HCT116 (cell line): Measurements from ENCODE around the gene OR9Q2. TPM values are rescaled to one million over a fixed set of nuclear protein-coding genes. Genes with fewer than 3 reads are reported as not detected.

ENCODE experiments used
- ATAC-seq: fragments of 200-7000 bp; cut with Tn5 transposase; 2 replicates; pipeline ENCODE4 v1.9.1; 2020; ENCODE audit warnings: mild to moderate bottlenecking, moderate library complexity
- BruUV-seq: library from RNA; stranded (reverse); fragments of 400-500 nt; replicated peaks from 2 replicates; lab custom pipeline; 2021; lab: Mats Ljungman, UMichigan
- CTCF ChIA-PET: fragments of 300-600 bp; sonication (Branson Sonifier 250); formaldehyde crosslinking; loops from one replicate; lab custom pipeline; 2021; ENCODE audit warnings: antibody characterized with exemption; lab: Charles Lee
- POLR2A ChIA-PET: fragments of 300-600, 350-600 bp; sonication (Branson Sonifier 250); formaldehyde crosslinking; loops from one replicate; lab custom pipeline; 2021; ENCODE audit warnings: antibody characterized with exemption; lab: Charles Lee
- RAD21 ChIA-PET, 2 experiments: fragments of 300-600 bp; sonication (Branson Sonifier 250); formaldehyde crosslinking; loops; one replicate each; lab custom pipeline; 2023; ENCODE audit warnings: low total read pairs in 2 of 2; ENCODE audit not compliant: uncharacterized antibody in 2 of 2, unreplicated experiment in 2 of 2, low non-redundant PET in 1 of 2; lab: Charles Lee
- DNase-seq: peaks from one replicate; pipeline ENCODE4 v3.0.0-alpha.2; 2010; ENCODE audit warnings: low read depth, low spot score
- H2AFZ ChIP-seq: fragments of 200-600 bp; shearing (Covaris generic), sonication (generic); 2 replicates; pipeline ENCODE4 v1.6.1; 2017; ENCODE audit warnings: low read depth, mixed run types, mixed read lengths, antibody characterized with exemption, low read length; ENCODE audit not compliant: poor library complexity, severe bottlenecking
- H3K27ac ChIP-seq: 2 replicates; pipeline ENCODE4 v1.5.1; 2012; ENCODE audit warnings: low read depth, low read length
- H3K27me3 ChIP-seq: fragments of 200-600 bp; sonication (generic); 2 replicates; pipeline ENCODE4 v1.6.1; 2016; ENCODE audit warnings: mixed run types, low read length, mixed read lengths; ENCODE audit not compliant: insufficient read depth
- H3K36me3 ChIP-seq, 2 experiments: fragments of 200-500 bp in 1 of 2; fragments of 200-600 bp in 1 of 2; sonication (Bioruptor generic) in 1 of 2; sonication (generic) in 1 of 2; 2 replicates each; pipeline versions ENCODE4 v1.5.1 to v1.6.1; 2014 to 2016; ENCODE audit warnings: low read length in 2 of 2, inconsistent platforms in 1 of 2, mixed read lengths in 1 of 2, mixed run types in 1 of 2; ENCODE audit not compliant: insufficient read depth in 2 of 2, control insufficient read depth in 1 of 2
- H3K4me1 ChIP-seq, 2 experiments: fragments of 200-600 bp in 1 of 2; sonication (generic) in 1 of 2; 2 replicates each; pipeline versions ENCODE4 v1.5.1 to v1.6.1; 2012 to 2017; ENCODE audit warnings: low read length in 2 of 2, inconsistent platforms in 1 of 2, mild to moderate bottlenecking in 1 of 2, mixed read lengths in 1 of 2, mixed run types in 1 of 2, moderate library complexity in 1 of 2; ENCODE audit not compliant: insufficient read depth in 2 of 2, control insufficient read depth in 1 of 2
- H3K4me2 ChIP-seq: fragments of 200-600 bp; sonication (generic); 2 replicates; pipeline ENCODE4 v1.6.1; 2017; ENCODE audit warnings: mixed run types, low read length, mixed read lengths
- H3K4me3 ChIP-seq, 2 experiments: fragments of 200-600 bp in 1 of 2; sonication (generic) in 1 of 2; replicated peaks in 1 of 2; 2 replicates each; pipeline ENCODE4 v1.5.1; 2011 to 2016; ENCODE audit warnings: low read length in 2 of 2, control low read depth in 1 of 2, low read depth in 1 of 2, mild to moderate bottlenecking in 1 of 2, mixed read lengths in 1 of 2, mixed run types in 1 of 2
- H3K79me2 ChIP-seq: fragments of 200-600 bp; sonication (generic); 2 replicates; pipeline ENCODE4 v1.6.1; 2017; ENCODE audit warnings: mild to moderate bottlenecking, mixed run types, low read length, moderate library complexity, mixed read lengths; ENCODE audit not compliant: insufficient read depth
- H3K9ac ChIP-seq: fragments of 200-600 bp; sonication (generic); 2 replicates; pipeline ENCODE4 v1.6.1; 2016; ENCODE audit warnings: low read length, mixed read lengths
- H3K9me2 ChIP-seq: fragments of 200-600 bp; sonication (generic), shearing (Covaris generic); 2 replicates; pipeline ENCODE4 v1.6.1; 2017; ENCODE audit warnings: mixed run types, mild to moderate bottlenecking, moderate library complexity; ENCODE audit not compliant: insufficient read depth
- H3K9me3 ChIP-seq, 2 experiments: fragments of 200-500 bp in 1 of 2; fragments of 200-600 bp in 1 of 2; sonication (Bioruptor generic) in 1 of 2; sonication (generic) in 1 of 2; 2 replicates each; pipeline ENCODE4 v1.6.1; 2014 to 2017; ENCODE audit warnings: low read length in 2 of 2, mixed read lengths in 2 of 2, inconsistent platforms in 1 of 2, low read depth in 1 of 2, mild to moderate bottlenecking in 1 of 2, mixed run types in 1 of 2, moderate library complexity in 1 of 2; ENCODE audit not compliant: control insufficient read depth in 1 of 2, insufficient read depth in 1 of 2
- H4K20me1 ChIP-seq: fragments of 200-600 bp; sonication (generic), shearing (Covaris generic); 2 replicates; pipeline ENCODE4 v1.6.1; 2017; ENCODE audit warnings: mixed run types, mild to moderate bottlenecking, moderate library complexity; ENCODE audit not compliant: insufficient read depth
- EGR1 ChIP-seq: IDR thresholded peaks from 2 replicates; pipeline ENCODE4 v1.6.1; 2012; ENCODE audit warnings: low read depth
- ELF1 ChIP-seq: IDR thresholded peaks from 2 replicates; pipeline ENCODE4 v1.6.1; 2012; ENCODE audit warnings: low read depth, borderline replicate concordance
- EZH2 ChIP-seq: fragments of 200-600 bp; sonication (generic); IDR thresholded peaks from 2 replicates; pipeline ENCODE4 v1.6.1; 2017; ENCODE audit warnings: antibody characterized with exemption, mixed run types
- JUND ChIP-seq: IDR thresholded peaks from 2 replicates; pipeline ENCODE4 v1.6.1; 2012
- POLR2A ChIP-seq: IDR thresholded peaks from 2 replicates; pipeline ENCODE4 v1.7.0; 2011; ENCODE audit warnings: borderline replicate concordance; ENCODE audit not compliant: insufficient read depth, insufficient read length; ENCODE audit errors: extremely low read depth
- ZFX ChIP-seq: fragments of 450-650 bp; IDR thresholded peaks from 2 replicates; pipeline ENCODE4 v1.6.1; 2017
- ZNF274 ChIP-seq: fragments of 200-500 bp; sonication (Bioruptor generic); IDR thresholded peaks from 2 replicates; pipeline ENCODE4 v1.6.1; 2014; ENCODE audit warnings: mild to moderate bottlenecking, low read depth, low read length, inconsistent platforms
- intact Hi-C: fragments of 100-400 bp; cut with micrococcal nuclease; formaldehyde crosslinking; loops from 2 replicates; pipeline ENCODE4 v1.10.0; 2022
- total RNA-seq: library from RNA; stranded (reverse); gene quantifications from one replicate; pipeline ENCODE4 v1.2.1, GENCODE V29; 2021; ENCODE audit not compliant: unreplicated experiment
- TF ChIP-seq, protein P1 (sequence below): IDR thresholded peaks from 2 replicates; pipeline ENCODE4 v1.6.1; 2011; ENCODE audit warnings: mild to moderate bottlenecking, low read length, moderate library complexity; ENCODE audit not compliant: insufficient replicate concordance; ENCODE audit errors: extremely low read depth

Gene OR9Q2
- total RNA-seq, 1 experiment from 2014 or later = not detected

DNA sequence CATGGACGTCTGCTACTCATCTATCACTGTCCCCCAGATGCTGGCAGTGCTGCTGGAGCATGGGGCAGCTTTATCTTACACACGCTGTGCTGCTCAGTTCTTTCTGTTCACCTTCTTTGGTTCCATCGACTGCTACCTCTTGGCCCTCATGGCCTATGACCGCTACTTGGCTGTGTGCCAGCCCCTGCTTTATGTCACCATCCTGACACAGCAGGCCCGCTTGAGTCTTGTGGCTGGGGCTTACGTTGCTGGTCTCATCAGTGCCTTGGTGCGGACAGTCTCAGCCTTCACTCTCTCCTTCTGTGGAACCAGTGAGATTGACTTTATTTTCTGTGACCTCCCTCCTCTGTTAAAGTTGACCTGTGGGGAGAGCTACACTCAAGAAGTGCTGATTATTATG is 9.2 kb upstream of the OR9Q2 start:
- intact Hi-C loops = loop anchor here (10.0 kb wide), 1 partner anchor 55 kb away; the partner anchor contains the start of gene OR9I1
- no peak overlapping the region for H3K27ac ChIP-seq
- no peak for TF ChIP-seq ELF1
- TF ChIP-seq, all 23 proteins: peak for 0
- ChIA-PET RAD21 (no interaction called here), CTCF (no interaction called here), POLR2A (no interaction called here)
- Histone ChIP-seq H3K9me3 (no peaks in the 10 kb centered on the region), H3K9ac (no peak overlapping the region), H4K20me1 (no peaks in the 10 kb centered on the region), H3K4me3 (no peak overlapping the region), H3K4me1 (no peaks in the 10 kb centered on the region), H2AFZ (no peak overlapping the region), H3K9me2 (no peaks in the 10 kb centered on the region), H3K4me2 (no peak overlapping the region), H3K27me3 (peaks cover 25% of the 10 kb centered on the region), H3K79me2 (no peaks in the 10 kb centered on the region), H3K36me3 (no peaks in the 10 kb centered on the region)
- BruUV-seq = no TSS peak
- ATAC-seq = no peak
- no peak for DNase-seq

DNA sequence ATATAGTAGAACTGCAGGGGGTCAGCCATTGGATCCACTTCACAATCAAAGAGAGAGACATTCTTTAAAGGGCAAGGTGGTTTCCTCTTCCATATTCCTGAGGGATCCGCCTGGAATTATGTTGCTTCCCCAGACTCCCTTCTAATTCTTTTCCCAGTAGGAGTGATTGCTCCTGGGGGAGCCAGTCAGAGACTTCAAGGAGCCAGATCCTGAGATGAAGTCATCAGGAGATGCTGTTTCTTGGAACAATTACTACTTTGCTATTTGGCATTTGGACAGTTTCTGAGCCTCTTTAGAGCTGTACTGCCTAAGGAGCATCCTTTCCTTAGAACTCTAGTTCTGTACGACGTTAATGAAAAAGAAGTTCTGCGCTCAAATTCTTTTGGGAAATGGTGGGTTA is 1.9 kb upstream of the OR9Q2 start:
- H3K4me1 ChIP-seq = no peaks in the 10 kb centered on the region
- DNase-seq = no peak
- H3K9me3 ChIP-seq = no peaks in the 10 kb centered on the region
- H3K27me3 ChIP-seq = peaks cover 7% of the 10 kb centered on the region; the same call in 1 of the 2 replicates
- H3K79me2 ChIP-seq = no peaks in the 10 kb centered on the region
- no peaks in the 10 kb centered on the region for H3K36me3 ChIP-seq
- BruUV-seq = no TSS peak
- no peak overlapping the region for H2AFZ ChIP-seq
- no peak overlapping the region for H3K9ac ChIP-seq
- H3K9me2 ChIP-seq = no peaks in the 10 kb centered on the region
- no peak for ATAC-seq
- CTCF ChIA-PET = no interaction called here
- TF ChIP-seq, protein P1, sequence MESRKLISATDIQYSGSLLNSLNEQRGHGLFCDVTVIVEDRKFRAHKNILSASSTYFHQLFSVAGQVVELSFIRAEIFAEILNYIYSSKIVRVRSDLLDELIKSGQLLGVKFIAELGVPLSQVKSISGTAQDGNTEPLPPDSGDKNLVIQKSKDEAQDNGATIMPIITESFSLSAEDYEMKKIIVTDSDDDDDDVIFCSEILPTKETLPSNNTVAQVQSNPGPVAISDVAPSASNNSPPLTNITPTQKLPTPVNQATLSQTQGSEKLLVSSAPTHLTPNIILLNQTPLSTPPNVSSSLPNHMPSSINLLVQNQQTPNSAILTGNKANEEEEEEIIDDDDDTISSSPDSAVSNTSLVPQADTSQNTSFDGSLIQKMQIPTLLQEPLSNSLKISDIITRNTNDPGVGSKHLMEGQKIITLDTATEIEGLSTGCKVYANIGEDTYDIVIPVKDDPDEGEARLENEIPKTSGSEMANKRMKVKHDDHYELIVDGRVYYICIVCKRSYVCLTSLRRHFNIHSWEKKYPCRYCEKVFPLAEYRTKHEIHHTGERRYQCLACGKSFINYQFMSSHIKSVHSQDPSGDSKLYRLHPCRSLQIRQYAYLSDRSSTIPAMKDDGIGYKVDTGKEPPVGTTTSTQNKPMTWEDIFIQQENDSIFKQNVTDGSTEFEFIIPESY = no peak
- TF ChIP-seq EGR1 = no peak
- no peak for TF ChIP-seq POLR2A
- no peak for TF ChIP-seq EZH2
- TF ChIP-seq JUND = no peak
- TF ChIP-seq ZFX = no peak
- TF ChIP-seq ZNF274 = no peak
- TF ChIP-seq, all 23 proteins: peak for 0
- no peak overlapping the region for H3K4me2 ChIP-seq
- ChIA-PET RAD21 (no interaction called here), POLR2A (no interaction called here)
- H4K20me1 ChIP-seq = no peaks in the 10 kb centered on the region
- no peak overlapping the region for H3K27ac ChIP-seq
- intact Hi-C loops = loop anchor here (2.0 kb wide), 1 partner anchor 764 kb away; no protein-coding TSS in a partner anchor
- H3K4me3 ChIP-seq = no peak overlapping the region
